ENCODE measurements around the gene WBP2.
A peak's percentile ranks its signal among the peaks of the same experiment; 100 is the strongest.

Gene WBP2

GRCh38 chr17:75827308-75828075 is 27.6 kb downstream of the WBP2 start:
- DNase-seq (ENCODE audit: low spot score), result peak; percentile 24

DNA sequence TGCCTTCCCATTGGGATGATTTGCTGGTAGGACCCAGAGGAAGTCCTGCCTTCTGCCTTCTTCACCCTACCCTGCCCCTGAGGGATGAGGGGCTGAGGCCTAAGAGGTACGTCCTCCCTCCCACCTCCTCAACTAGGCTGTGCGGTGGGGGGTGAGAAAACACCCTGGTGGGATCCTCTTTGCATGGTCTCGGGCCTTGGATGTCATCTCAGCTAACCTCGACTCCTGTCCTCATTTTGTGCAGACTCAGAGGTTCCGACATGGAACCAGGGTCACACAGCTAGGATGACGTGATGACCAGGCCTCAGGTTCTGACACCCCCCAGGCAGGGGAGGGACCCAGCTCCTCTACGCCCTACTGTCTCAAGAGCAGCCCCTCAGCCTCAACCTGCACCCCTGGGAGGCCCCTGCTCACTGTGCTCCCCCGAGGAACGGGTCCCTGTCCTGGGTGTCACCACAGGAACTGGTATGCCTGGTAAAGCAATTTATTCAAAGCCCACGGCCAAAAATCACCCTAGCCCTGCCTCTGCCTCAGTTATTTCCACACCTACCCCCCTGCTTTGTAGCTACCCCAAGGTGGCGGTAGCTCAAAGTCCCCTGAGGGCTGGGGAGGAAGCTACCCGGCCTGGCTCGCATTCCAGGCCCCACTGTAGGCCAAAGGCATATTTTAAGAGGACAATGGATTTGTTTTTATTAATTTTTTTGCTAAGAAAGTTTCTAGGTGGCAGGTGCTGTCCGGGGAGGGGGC is 28.4 kb downstream of the WBP2 start:
- no peak for DNase-seq (ENCODE audit: low spot score)

DNA sequence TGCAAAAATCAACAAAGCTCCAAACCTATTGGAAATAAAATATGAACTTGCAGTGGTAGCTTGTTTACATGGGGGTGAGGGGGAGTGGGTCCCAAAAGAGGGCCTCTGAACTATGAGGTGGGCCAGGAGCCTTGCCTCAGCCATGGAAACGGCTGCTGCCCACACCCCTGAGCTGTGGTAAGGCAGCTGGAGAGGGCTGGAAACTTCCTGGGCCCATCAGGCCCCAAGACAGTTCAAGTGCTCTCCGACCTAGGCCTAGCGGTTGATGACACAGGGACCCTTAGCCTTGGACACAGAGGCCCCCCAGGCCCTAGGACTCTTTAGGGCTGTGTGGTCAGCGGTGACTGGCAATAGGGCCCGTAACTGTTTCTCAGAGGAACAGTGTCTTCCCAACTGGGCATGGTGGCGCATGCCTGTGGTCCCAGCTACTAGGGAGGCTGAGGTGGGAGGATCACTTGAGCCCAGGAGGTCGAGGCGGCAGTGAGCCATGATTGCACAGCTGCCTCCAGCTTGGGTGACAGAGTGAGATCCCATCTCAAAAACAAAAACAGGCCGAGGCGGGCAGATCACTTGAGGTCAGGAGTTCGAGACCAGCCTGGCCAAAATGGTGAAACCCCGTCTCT is 29.3 kb downstream of the WBP2 start:
- no peak for DNase-seq (ENCODE audit: low spot score)

DNA sequence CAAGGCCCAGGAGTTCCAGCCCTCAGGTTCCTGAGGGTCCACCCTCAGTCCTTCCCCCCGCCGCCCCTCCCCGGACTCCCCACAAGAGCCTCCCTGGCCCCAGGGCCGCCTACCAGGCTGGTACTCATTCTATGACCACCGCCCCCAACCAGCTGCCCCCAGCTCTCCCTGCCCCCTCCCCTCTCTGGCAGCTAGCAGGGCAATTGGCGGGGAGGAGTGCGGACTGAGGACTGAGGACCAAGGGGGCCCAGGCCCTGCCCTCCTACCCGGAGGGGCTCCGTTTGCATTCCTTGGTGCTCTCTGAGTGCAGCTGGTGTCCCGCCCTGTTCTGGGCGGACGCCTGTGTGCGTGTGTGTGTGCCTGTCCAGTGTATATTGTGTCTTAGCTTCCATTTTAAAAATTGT is 30.0 kb downstream of the WBP2 start:
- DNase-seq (ENCODE audit: low spot score), result no peak

DNA sequence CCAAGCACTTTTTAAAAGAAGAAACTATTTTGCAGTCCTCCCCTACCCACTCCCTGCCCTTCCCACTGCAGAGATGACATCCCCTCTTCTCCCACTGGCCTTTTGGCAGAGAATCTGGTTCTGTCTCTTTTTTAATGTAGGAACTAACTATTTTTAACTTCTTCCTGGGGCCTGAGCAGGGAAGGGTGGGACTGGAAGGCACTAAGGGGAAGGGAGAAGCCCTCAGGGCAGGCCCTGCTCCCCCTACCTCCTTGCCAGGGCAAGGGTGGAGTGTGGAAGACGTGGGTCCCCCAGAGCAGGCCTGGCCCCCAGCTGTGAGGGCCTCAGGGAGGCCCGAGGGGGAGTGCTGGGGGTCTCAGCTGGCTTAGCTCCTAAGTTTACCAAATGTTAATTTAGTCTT is 30.5 kb downstream of the WBP2 start:
- DNase-seq (ENCODE audit: low spot score), result no peak

- no peak for DNase-seq (ENCODE audit: low spot score)
These were observed 31.0 kb downstream of the WBP2 start for GRCh38 chr17:75824050-75824552.

GRCh38 chr17:75823257-75824041 is 31.7 kb downstream of the WBP2 start:
- DNase-seq (ENCODE audit: low spot score), result no peak

DNA sequence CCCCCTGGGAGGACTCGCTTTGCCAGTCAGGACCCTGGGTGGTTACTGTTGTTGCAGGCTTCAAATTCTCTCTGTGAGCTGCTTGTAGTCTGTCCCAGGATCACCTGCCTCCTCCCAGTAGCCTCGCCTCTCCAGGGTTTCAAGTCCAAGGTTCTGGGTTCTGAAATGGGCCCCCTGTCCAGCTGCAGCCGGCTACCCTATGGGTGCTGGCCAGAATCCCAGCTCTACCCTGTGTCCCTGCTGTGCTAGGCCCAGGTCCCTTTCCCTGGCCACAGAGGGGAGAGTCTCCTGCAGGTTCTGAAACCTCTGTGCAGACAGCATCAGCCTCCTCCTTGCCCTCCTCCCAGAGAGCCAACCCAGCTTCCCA is 32.4 kb downstream of the WBP2 start:
- DNase-seq (ENCODE audit: low spot score), result no peak

- no peak for DNase-seq (ENCODE audit: low spot score)
These were observed 32.9 kb downstream of the WBP2 start for GRCh38 chr17:75822119-75822799.

DNA sequence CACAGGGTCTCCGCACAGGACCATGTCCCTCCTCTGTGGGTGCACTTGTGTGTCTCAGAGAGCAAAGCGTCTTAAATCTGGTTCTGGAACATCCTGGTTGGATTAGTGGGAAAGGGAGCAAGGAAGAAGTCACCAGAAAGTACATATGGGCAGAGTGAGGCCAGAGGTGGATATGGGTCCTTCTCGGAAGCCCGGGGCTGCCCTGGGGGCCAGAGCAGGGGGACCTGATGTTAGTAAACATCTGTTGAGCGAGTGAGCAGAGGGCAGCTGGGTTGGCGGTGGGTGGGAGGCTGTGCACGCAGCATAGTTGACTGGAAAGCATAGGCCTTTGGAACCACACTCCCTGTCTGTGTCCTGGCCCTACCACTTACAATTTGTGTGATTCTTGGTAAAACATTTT is 33.6 kb downstream of the WBP2 start:
- no peak for DNase-seq (ENCODE audit: low spot score)

DNA sequence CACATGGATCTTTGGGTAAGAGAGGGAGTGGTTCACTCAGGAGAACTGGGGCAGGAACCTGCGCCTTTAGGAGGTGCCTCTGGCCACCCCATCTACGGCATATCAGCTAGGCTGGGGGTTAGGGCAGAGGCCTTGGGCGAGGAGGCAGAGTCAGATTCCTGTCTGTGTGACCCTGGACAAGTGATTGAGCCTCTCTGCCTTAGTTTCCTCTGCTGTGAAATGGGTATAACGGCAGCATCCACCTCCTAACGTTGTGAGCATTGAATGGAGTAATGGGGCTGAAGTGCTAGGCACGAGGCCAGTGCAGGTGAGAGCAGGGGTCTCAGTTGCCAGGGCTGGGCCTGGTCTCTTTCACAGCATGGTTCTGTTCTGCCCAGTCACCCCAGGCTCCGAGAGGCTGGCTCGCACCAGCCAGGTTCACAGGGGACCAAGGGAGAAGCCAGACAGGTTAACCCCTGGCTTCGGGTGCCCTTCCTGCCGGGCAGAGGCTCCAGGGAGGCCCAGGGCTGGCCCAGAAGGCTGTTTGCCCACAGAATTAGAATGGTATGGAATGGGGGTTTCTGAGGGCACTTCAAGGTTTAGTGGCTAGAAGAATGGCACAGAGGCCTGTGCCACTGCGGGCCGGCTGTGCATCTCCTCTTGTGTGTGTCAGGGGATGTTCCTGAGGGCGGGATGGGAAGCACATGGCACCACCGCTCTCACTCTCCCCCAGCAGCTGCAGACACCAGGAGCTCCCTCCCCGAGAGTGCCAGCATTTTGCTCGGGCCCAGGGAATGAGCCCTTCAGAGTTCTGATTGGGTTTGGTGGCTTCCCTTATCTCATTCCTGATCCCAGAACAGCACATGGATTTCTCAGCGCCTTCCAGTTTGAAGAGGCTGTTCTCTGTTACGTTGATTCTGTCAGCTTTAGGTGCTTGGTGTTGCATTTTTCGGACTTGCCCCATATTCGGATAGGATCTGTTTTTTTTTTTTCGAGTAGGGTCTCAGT is 34.7 kb downstream of the WBP2 start:
- DNase-seq (ENCODE audit: low spot score), result no peak

GRCh38 chr17:75819678-75820077 is 35.5 kb downstream of the WBP2 start:
- no peak for DNase-seq (ENCODE audit: low spot score)

GRCh38 chr17:75819116-75819515 is 36.0 kb downstream of the WBP2 start:
- no peak for DNase-seq (ENCODE audit: low spot score)

GRCh38 chr17:75818326-75818885 is 36.7 kb downstream of the WBP2 start:
- no peak for DNase-seq (ENCODE audit: low spot score)

DNA sequence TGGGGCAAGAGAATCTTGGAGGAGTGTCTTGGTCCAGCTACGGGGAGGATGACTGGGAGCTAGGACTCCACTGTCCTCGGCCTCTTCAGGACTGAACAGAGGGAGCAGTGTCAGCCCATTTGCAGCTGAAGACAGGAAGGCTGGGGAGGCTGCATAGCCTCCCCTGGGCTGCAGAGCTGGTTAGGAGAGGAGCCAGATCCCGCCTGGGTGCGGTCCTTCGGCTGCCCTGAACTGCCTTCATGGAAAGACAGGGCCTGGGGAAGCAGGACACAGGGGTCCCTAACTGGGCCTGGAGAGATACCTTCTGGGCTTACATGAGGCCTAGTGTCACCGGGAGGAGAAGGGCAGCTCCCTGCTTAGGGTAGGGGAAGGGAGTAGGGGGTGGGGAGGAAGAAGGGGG is 37.6 kb downstream of the WBP2 start:
- no peak for DNase-seq (ENCODE audit: low spot score)

DNA sequence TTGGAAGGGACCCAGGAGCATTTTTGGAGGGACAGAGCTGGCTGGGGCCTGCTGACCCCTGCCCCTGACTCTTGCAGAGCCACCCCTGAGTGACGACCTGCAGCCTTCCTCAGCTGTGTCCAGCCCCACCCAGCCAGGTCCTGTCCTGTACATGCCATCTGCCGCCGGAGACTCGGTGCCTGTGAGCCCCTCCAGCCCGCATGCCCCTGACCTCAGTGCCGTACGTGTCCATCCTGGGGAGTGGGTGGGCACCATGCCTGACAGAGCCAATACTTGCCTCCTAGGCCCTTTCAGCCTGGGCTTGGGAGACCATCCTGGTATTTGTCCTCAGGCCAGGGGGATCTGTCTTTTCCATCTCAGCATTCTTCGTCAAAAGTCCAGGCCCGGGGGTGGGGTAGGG is 38.4 kb downstream of the WBP2 start:
- DNase-seq (ENCODE audit: low spot score), result no peak

DNA sequence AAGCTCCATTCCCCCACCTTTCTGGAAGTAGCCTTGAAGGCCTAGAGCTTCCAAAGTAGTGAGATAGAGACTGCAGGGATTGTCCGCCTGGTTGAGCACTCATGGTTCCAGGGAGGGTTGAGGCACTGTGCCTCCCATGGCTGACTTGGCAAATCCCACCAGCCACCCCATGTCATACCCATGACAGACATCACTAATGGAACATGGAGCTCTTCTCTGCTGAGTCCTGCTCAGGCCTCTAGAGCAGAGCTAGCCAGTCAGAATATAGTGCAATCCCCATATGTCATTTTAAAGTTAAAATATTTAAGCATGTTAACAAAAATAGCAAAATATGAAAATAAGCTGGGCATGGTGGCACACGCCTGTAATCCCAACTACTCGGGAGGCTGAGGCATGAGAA is 39.7 kb downstream of the WBP2 start:
- DNase-seq (ENCODE audit: low spot score), result no peak

- no peak for DNase-seq (ENCODE audit: low spot score)
These were observed 40.2 kb downstream of the WBP2 start for GRCh38 chr17:75814900-75815373.

DNA sequence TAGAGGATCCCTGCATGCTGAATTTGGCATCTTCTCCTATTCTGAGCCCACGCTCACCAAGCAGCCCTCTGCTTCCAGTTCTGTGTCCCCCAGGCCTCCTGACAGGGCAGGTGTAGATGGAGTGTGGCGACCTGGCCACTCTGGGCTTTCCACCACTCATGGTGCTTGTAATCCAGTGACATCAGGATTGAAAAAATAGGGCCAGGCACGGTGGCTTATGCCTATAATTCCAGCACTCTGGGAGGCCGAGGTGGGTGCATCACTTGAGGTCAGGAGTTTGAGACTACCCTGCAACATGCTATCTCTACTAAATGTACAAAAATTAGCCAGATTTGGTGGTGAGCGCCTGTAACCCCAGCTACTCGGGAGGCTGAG is 41.1 kb downstream of the WBP2 start:
- no peak for DNase-seq (ENCODE audit: low spot score)
